ENCODE measurements around the gene VWA3A.

- TF ChIP-seq, protein P1, sequence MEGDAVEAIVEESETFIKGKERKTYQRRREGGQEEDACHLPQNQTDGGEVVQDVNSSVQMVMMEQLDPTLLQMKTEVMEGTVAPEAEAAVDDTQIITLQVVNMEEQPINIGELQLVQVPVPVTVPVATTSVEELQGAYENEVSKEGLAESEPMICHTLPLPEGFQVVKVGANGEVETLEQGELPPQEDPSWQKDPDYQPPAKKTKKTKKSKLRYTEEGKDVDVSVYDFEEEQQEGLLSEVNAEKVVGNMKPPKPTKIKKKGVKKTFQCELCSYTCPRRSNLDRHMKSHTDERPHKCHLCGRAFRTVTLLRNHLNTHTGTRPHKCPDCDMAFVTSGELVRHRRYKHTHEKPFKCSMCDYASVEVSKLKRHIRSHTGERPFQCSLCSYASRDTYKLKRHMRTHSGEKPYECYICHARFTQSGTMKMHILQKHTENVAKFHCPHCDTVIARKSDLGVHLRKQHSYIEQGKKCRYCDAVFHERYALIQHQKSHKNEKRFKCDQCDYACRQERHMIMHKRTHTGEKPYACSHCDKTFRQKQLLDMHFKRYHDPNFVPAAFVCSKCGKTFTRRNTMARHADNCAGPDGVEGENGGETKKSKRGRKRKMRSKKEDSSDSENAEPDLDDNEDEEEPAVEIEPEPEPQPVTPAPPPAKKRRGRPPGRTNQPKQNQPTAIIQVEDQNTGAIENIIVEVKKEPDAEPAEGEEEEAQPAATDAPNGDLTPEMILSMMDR (IDR thresholded peaks at IDR 0.05): no peak
- no peak for TF ChIP-seq POLR2A (IDR thresholded peaks at IDR 0.05)
These were observed 620 bp upstream of the VWA3A start for GRCh38 chr16:22091721-22092120.

All from uterus (tissue), 2 donors.